Astrocyte (in vitro differentiated cells and primary cell): ENCODE results near the gene DSTN.

Experiments
- EZH2 ChIP-seq: IDR thresholded peaks from 2 replicates; pipeline ENCODE4 v1.6.1; 2012; ENCODE audit warnings: mild to moderate bottlenecking, low read length, inconsistent platforms; ENCODE audit not compliant: insufficient read depth
- TF ChIP-seq, protein P1 (sequence below): IDR thresholded peaks from 2 replicates; pipeline ENCODE4 v1.5.1; 2011; ENCODE audit warnings: low read depth, mild to moderate bottlenecking, inconsistent platforms, low read length, moderate library complexity; ENCODE audit not compliant: insufficient read depth

DNA sequence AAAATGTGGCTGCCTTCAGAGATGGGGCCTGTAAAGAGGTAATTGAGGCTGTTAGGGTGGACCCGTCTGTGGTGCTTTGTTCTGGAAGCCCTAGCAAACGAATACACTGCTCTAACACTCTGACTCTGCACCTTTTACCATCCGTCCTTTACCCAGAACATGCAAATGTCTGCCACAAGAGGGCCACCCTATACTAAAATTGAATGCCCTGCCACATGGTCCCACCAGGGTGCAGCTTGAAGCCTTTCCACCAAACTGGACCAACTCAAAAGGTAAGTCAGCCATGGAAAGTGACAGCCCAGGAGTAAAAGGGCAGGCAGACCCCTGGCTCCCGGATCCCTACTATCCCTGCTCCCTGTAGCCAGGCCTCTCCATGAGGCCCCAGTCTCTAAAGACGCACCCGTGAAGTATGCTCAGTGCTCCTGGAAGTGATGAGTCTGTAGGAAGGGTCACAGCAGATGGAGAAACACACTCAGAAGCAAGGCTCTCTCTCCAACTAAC, 32.9 kb upstream of the DSTN start:
- TF ChIP-seq, protein P1, sequence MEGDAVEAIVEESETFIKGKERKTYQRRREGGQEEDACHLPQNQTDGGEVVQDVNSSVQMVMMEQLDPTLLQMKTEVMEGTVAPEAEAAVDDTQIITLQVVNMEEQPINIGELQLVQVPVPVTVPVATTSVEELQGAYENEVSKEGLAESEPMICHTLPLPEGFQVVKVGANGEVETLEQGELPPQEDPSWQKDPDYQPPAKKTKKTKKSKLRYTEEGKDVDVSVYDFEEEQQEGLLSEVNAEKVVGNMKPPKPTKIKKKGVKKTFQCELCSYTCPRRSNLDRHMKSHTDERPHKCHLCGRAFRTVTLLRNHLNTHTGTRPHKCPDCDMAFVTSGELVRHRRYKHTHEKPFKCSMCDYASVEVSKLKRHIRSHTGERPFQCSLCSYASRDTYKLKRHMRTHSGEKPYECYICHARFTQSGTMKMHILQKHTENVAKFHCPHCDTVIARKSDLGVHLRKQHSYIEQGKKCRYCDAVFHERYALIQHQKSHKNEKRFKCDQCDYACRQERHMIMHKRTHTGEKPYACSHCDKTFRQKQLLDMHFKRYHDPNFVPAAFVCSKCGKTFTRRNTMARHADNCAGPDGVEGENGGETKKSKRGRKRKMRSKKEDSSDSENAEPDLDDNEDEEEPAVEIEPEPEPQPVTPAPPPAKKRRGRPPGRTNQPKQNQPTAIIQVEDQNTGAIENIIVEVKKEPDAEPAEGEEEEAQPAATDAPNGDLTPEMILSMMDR = peak; percentile 90
- TF ChIP-seq EZH2 = no peak
